ENCODE measurements around the gene SYNE2. TPM values are rescaled to one million over a fixed set of nuclear protein-coding genes. Genes with fewer than 3 reads are reported as not detected.

Gene SYNE2
- total RNA-seq, 2 experiments from 2014 or later: 150 to 212 TPM

DNA sequence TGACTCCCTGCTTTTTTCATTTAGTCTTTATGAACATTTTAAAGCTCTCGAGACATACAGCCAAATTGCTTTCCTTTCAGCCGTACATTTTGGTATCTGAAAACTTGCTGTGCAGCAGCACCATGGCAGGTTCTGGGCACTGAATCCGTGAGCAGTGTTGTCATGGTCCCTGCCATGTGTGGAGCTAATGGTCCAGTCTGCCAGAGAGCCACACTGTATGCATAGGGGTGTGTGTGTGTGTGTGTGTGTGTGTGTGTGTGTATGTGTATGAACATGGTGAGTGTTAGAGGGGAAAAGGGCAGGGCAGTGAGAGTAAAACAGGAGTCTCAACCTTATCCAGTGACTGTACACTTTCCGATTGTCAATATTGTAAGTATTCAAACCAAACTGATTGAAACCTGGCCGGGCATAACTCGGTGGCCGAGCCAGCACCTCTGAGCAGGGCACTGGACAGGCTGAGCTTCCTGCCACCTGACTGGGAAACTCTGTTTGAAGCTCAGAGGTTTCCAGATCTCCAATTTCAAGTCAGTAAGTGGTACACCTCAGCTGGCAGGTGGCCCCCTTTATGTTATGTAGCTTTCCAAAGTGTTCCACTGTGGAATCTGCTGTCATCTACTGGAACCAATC, 331.4 kb downstream of the SYNE2 start:
- no peak for DNase-seq (ENCODE audit: low spot score)
- no TSS peak for BruUV-seq (replicated peaks)
- H3K4me1 ChIP-seq (ENCODE audit: insufficient read depth, low read length, poor library complexity, severe bottlenecking): no peaks in the 10 kb centered on the region
- ChIA-PET POLR2A (interaction anchor here (0.5 to 0.9 kb wide), 3 partner anchors 35 to 87 kb away, joined by 3 to 4 read pairs (median 4); no protein-coding TSS in a partner anchor), CTCF (ENCODE audit: unreplicated experiment) (interaction anchor here (1.0 kb wide), 1 partner anchor 15 kb away, joined by 3 read pairs; no protein-coding TSS in a partner anchor)
- H3K4me3 ChIP-seq (ENCODE audit: low read depth, low read length, poor library complexity, severe bottlenecking): no peak overlapping the region
- H3K9me3 ChIP-seq (ENCODE audit: low read length): 0 out of 2 replicates have a peak, but pooled peaks cover 6% of the 10 kb centered on the region
- no peaks in the 10 kb centered on the region for H3K9me2 ChIP-seq (ENCODE audit: insufficient read depth, low read length)
- no peak overlapping the region for H3K4me2 ChIP-seq (ENCODE audit: low read length)
- H4K20me1 ChIP-seq (ENCODE audit: insufficient read depth, low read length): no peaks in the 10 kb centered on the region
- intact Hi-C loops (cut with micrococcal nuclease; ENCODE audit: unreplicated experiment): no loop called here
- no peaks in the 10 kb centered on the region for H3K79me2 ChIP-seq (ENCODE audit: insufficient read depth, low read depth, low read length)
- TF ChIP-seq CTCF (conservative IDR thresholded peaks at IDR 0.05; ENCODE audit: low read length) (no peak), EZH2phosphoT487 (IDR thresholded peaks at IDR 0.05; ENCODE audit: borderline replicate concordance, low read depth, low read length) (no peak)
- H3K36me3 ChIP-seq (ENCODE audit: insufficient read depth, low read length): peaks cover 85% of the 10 kb centered on the region
- H3K27ac ChIP-seq (ENCODE audit: low read depth, low read length, poor library complexity, severe bottlenecking): no peak overlapping the region
- no peak overlapping the region for H2AFZ ChIP-seq (ENCODE audit: low read length)

GRCh38 chr14:64185184-64185583, 332.4 kb downstream of the SYNE2 start:
- Histone ChIP-seq H3K9me2 (ENCODE audit: insufficient read depth, low read length) (no peaks in the 10 kb centered on the region), H3K4me1 (ENCODE audit: insufficient read depth, low read length, poor library complexity, severe bottlenecking) (no peaks in the 10 kb centered on the region), H2AFZ (ENCODE audit: low read length) (no peak overlapping the region), H3K4me3 (ENCODE audit: low read depth, low read length, poor library complexity, severe bottlenecking) (no peak overlapping the region), H3K36me3 (ENCODE audit: insufficient read depth, low read length) (peaks cover 85% of the 10 kb centered on the region), H3K9me3 (ENCODE audit: low read length) (0 out of 2 replicates have a peak, but pooled peaks cover 6% of the 10 kb centered on the region), H3K4me2 (ENCODE audit: low read length) (no peak overlapping the region), H3K27ac (ENCODE audit: low read depth, low read length, poor library complexity, severe bottlenecking) (no peak overlapping the region), H4K20me1 (ENCODE audit: insufficient read depth, low read length) (no peaks in the 10 kb centered on the region), H3K79me2 (ENCODE audit: insufficient read depth, low read depth, low read length) (no peaks in the 10 kb centered on the region)
- no peak for DNase-seq (ENCODE audit: low spot score)
- CTCF ChIA-PET (ENCODE audit: unreplicated experiment): no interaction called here
- BruUV-seq (replicated peaks): no TSS peak
- TF ChIP-seq EZH2phosphoT487 (IDR thresholded peaks at IDR 0.05; ENCODE audit: borderline replicate concordance, low read depth, low read length): no peak
- TF ChIP-seq CTCF (conservative IDR thresholded peaks at IDR 0.05; ENCODE audit: low read length): no peak
- POLR2A ChIA-PET: interaction anchor here (0.7 kb wide), 1 partner anchor 34 kb away, joined by 3 read pairs; no protein-coding TSS in a partner anchor
- intact Hi-C loops (cut with micrococcal nuclease; ENCODE audit: unreplicated experiment): no loop called here
